A549 treated with Hydrocortisone at 1 μM for 4 hours (cell line): ENCODE data around the gene STARD10. TPM values are rescaled to one million over a fixed set of nuclear protein-coding genes. Genes with fewer than 3 reads are reported as not detected.

Source experiments
- total RNA-seq: library from RNA; stranded (reverse); fragments of 200-300 nt; extraction: Qiagen RNA extraction; gene quantifications from 5 replicates; pipeline ENCODE4 v1.2.3, GENCODE V29; 2022

Gene STARD10, protein sequence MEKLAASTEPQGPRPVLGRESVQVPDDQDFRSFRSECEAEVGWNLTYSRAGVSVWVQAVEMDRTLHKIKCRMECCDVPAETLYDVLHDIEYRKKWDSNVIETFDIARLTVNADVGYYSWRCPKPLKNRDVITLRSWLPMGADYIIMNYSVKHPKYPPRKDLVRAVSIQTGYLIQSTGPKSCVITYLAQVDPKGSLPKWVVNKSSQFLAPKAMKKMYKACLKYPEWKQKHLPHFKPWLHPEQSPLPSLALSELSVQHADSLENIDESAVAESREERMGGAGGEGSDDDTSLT
- total RNA-seq, result 17.8 to 21.2 TPM (median 18.2 TPM) in 5 replicates

GRCh38 chr11:72793425-72794367 lies at the start of gene STARD10:
Gene STARD10, minus strand, starts transcription at chr11:72794047. Its CDS starts 12,866 bp downstream, at chr11:72781181.

DNA sequence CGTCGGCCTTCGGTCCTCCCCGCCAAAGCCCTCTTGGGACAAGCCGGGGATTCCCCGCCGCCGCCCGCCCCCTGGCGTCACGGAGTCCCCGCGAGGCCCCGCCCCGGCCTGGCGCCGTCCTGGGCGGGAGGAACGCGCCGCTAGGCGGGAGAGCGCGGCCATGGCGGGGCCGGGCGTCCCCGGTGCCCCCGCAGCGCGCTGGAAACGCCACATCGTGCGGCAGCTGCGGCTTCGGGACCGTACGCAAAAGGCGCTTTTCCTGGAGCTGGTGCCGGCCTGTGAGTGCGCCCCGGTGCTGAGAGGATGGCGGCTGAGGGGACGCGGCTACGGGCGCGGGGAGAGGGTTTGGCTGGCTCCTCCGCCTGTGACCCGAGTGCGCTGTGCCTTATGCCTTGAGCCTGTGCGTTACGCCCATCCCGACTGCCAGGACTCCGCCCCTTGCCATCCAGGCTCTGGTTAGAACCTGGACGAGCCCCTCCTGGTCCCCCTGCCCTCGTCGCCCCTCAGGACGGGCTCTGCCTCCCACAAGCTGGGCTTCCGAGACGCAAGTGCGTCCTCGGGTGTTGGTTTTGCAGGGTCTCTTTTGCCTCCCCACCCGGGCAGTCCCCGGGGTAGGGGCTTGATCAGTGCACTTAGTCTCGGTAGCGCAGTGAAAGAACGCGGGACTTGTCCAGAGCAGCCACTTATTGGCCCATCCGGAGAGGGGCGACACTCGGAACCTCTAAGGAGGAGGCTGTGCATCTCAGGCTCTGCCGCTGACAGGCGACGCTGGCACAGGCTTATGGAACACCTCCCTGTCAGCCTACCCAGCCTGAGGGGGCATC lies 20.7 kb upstream of the STARD10 start, which contains the start of gene ATG16L2:
ATG16L2 (plus strand) TSS at position 126 of the 824 bp plus-strand sequence; CDS start at position 161, 35 bp downstream.

DNA sequence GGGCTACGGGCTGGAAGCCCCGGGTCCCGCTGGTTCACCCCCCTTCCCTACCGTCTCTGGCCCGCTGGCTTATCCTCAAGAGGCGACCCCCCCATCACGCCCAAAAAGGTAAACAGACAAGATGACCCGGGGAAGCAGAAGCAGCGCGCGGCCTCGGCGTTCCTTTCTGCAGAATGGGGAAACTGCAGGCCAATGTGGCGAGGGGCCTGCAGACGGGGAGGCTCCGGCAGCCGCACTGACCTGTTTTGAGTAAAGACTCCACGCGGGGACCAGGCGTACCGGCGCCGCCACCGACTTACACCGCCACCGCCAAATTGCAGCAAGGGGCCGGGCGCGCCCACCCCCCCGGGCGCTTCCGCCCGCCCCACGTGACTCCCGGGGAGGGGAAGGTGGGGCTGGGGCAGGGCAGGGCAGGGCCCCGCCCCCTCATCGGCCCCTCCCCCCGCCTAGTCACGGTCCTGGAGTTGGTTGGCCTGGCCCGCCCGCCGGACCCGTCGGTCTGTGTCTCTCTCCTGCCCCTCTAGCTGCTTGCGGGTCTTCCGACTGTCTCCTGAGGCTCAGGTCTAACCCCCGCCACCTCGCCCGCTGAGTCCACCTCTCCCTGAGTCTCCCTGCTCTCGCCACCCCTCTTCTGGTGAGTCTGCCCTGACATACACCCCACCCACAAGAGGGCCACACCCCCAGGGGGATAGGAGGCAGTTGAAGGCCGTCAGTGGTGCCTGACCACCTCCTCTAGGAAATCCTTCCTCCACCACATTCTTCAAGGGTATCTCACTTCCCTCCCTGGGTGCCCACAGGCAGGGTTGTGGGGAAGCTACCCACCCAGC lies 41.5 kb downstream of the STARD10 start, which contains the start of gene ARAP1:
ARAP1 (minus strand) TSS at position 321 of the 827 bp plus-strand sequence. CDS start 25,280 bp downstream, outside the sequence.

Other genes starting within 250 kb of the STARD10 start
- gene PDE2A, start 119.6 kb downstream of the STARD10 start, total RNA-seq, result 1.3 to 2.3 TPM (median 1.9 TPM) in 5 replicates
- 24.8 to 27.4 TPM (median 26.0 TPM) in 5 replicates for gene ARAP1, start 41.6 kb downstream of the STARD10 start, total RNA-seq
- gene ATG16L2, start 20.4 kb upstream of the STARD10 start, total RNA-seq, result 3.1 to 4.2 TPM (median 3.6 TPM) in 5 replicates